HepG2 (cell line): ENCODE measurements around the gene SH3D21. TPM values are rescaled to one million over a fixed set of nuclear protein-coding genes. Genes with fewer than 3 reads are reported as not detected.
A peak's percentile ranks its signal among the peaks of the same experiment; 100 is the strongest.

Experiments used
- AKAP8 ChIP-seq: sonication (generic); formaldehyde crosslinking; IDR thresholded peaks from 2 replicates; pipeline ENCODE4 v1.5.1; 2020; ENCODE audit warnings: mild to moderate bottlenecking, missing genetic modification reagents
- BRD4 ChIP-seq: sonication (generic); formaldehyde crosslinking; IDR thresholded peaks from 2 replicates; pipeline ENCODE4 v1.4.0; 2020; ENCODE audit warnings: missing genetic modification reagents
- CCDC6 ChIP-seq: sonication (generic); formaldehyde crosslinking; IDR thresholded peaks from 2 replicates; pipeline ENCODE4 v1.8.1; 2022; ENCODE audit warnings: mild to moderate bottlenecking, missing genetic modification reagents, moderate library complexity
- GTF3A ChIP-seq: sonication (generic); formaldehyde crosslinking; conservative IDR thresholded peaks from 2 replicates; pipeline ENCODE4 v1.4.0; 2020; ENCODE audit warnings: mild to moderate bottlenecking, missing genetic modification reagents
- KDM3A ChIP-seq: IDR thresholded peaks from 2 replicates; pipeline ENCODE4 v1.6.1; 2018; ENCODE audit warnings: low read depth, missing compliant biosample characterization
- KLF16 ChIP-seq, 2 experiments: sonication (generic) in 1 of 2; formaldehyde crosslinking in 1 of 2; IDR thresholded peaks; 2 replicates each; pipeline versions ENCODE4 v1.6.1 to v1.8.0; 2016 to 2023; ENCODE audit warnings: missing genetic modification reagents in 2 of 2, missing compliant biosample characterization in 1 of 2
- KMT2B ChIP-seq: IDR thresholded peaks from 2 replicates; pipeline ENCODE4 v1.6.1; 2016; ENCODE audit warnings: missing genetic modification reagents, missing compliant biosample characterization
- LCORL ChIP-seq, 2 experiments: fragments of 450-650 bp in 1 of 2; sonication (generic) in 1 of 2; formaldehyde crosslinking in 1 of 2; IDR thresholded peaks; 2 replicates each; pipeline versions ENCODE4 v1.5.0 to v1.6.1; 2017 to 2020; ENCODE audit warnings: antibody characterized with exemption in 1 of 2, missing genetic modification reagents in 1 of 2
- NFE2L2 ChIP-seq: fragments of 150-350 bp; IDR thresholded peaks from 2 replicates; pipeline ENCODE4 v1.6.1; 2014; ENCODE audit warnings: low read length
- NR2F1 ChIP-seq, 2 experiments: fragments of 450-650 bp in 1 of 2; formaldehyde crosslinking in 1 of 2; IDR thresholded peaks; 2 replicates each; pipeline versions ENCODE4 v1.5.0 to v1.6.1; 2016 to 2020; ENCODE audit warnings: mild to moderate bottlenecking in 1 of 2, missing compliant biosample characterization in 1 of 2, missing genetic modification reagents in 1 of 2, moderate library complexity in 1 of 2
- POLR2AphosphoS5 ChIP-seq: IDR thresholded peaks from 2 replicates; pipeline ENCODE4 v1.6.1; 2012; ENCODE audit warnings: low read depth, low read length
- RAD51 ChIP-seq: fragments of 450-650 bp; IDR thresholded peaks from 2 replicates; pipeline ENCODE4 v1.6.1; 2016; ENCODE audit warnings: borderline replicate concordance
- SP1 ChIP-seq, 2 experiments: fragments of 450-650 bp in 1 of 2; sonication (generic) in 1 of 2; formaldehyde crosslinking in 1 of 2; IDR thresholded peaks; 2 replicates each; pipeline versions ENCODE4 v1.4.0 to v1.6.1; 2016 to 2020; ENCODE audit warnings: missing genetic modification reagents in 1 of 2
- TARDBP ChIP-seq: sonication (generic); formaldehyde crosslinking; IDR thresholded peaks from 2 replicates; pipeline ENCODE4 v1.8.0; 2022; ENCODE audit warnings: mild to moderate bottlenecking, missing genetic modification reagents
- ZBTB42 ChIP-seq: sonication (generic); formaldehyde crosslinking; IDR thresholded peaks from 2 replicates; pipeline ENCODE4 v1.5.0; 2020; ENCODE audit warnings: mild to moderate bottlenecking, missing genetic modification reagents
- ZNF30 ChIP-seq: sonication (generic); formaldehyde crosslinking; IDR thresholded peaks from 2 replicates; pipeline ENCODE4 v1.5.0; 2020; ENCODE audit warnings: mild to moderate bottlenecking, missing genetic modification reagents
- ZNF329 ChIP-seq: sonication (generic); formaldehyde crosslinking; IDR thresholded peaks from 2 replicates; pipeline ENCODE4 v1.9.0; 2021; ENCODE audit warnings: low read depth, mild to moderate bottlenecking, missing genetic modification reagents
- ZNF331 ChIP-seq: sonication (generic); formaldehyde crosslinking; IDR thresholded peaks from 2 replicates; pipeline ENCODE4 v1.4.0; 2020; ENCODE audit warnings: missing genetic modification reagents
- ZNF569 ChIP-seq: sonication (generic); formaldehyde crosslinking; IDR thresholded peaks from 2 replicates; pipeline ENCODE4 v1.5.0; 2020; ENCODE audit warnings: mild to moderate bottlenecking, missing genetic modification reagents, moderate library complexity, borderline replicate concordance
- ZNF577 ChIP-seq: sonication (generic); formaldehyde crosslinking; IDR thresholded peaks from 2 replicates; pipeline ENCODE4 v1.4.0; 2020; ENCODE audit warnings: mild to moderate bottlenecking, low read depth, missing genetic modification reagents, borderline replicate concordance
- ZNF883 ChIP-seq: sonication (generic); formaldehyde crosslinking; IDR thresholded peaks from 2 replicates; pipeline ENCODE4 v1.5.1; 2020; ENCODE audit warnings: mild to moderate bottlenecking, missing genetic modification reagents; ENCODE audit errors: not compliant biosample characterization
- polyA plus RNA-seq, 8 experiments: library from polyadenylated mRNA; depleted of rRNA in 3 of 8; stranded (reverse) in 7 of 8; unstranded in 1 of 8; fragments of >200 nt; fragmentation: Illumina TruSeq in 4 of 8; extraction: Trizol in 4 of 8; gene quantifications; 2 replicates each; pipeline versions ENCODE4 v1.2.1 to v1.2.3, GENCODE V29; 2011 to 2016; ENCODE audit warnings: low read depth in 4 of 8, missing spikeins in 1 of 8, mixed read lengths in 1 of 8; ENCODE audit not compliant: insufficient read depth in 1 of 8
- total RNA-seq, 5 experiments: library from RNA; depleted of rRNA; stranded (reverse); fragments of >200 nt; fragmentation: Illumina TruSeq; extraction: Trizol; gene quantifications; 2 replicates each; pipeline ENCODE4 v1.2.3, GENCODE V29; 2016; ENCODE audit warnings: low read depth in 1 of 5
- TF ChIP-seq, protein P1 (sequence below): sonication (generic); formaldehyde crosslinking; IDR thresholded peaks from one replicate; pipeline ENCODE4 v1.5.1; 2020; ENCODE audit warnings: mild to moderate bottlenecking, missing genetic modification reagents; ENCODE audit errors: not compliant biosample characterization
- TF ChIP-seq, protein P2 (sequence below): sonication (generic); formaldehyde crosslinking; IDR thresholded peaks from 2 replicates; pipeline ENCODE4 v1.9.0; 2022; ENCODE audit warnings: missing genetic modification reagents, mild to moderate bottlenecking, borderline replicate concordance

Gene SH3D21
- total and polyA plus RNA-seq, 2 of the 13 experiments (the other 11 are each of a cell fraction or from before 2014, with no cell fraction given), result 5.1 to 8.6 TPM

DNA sequence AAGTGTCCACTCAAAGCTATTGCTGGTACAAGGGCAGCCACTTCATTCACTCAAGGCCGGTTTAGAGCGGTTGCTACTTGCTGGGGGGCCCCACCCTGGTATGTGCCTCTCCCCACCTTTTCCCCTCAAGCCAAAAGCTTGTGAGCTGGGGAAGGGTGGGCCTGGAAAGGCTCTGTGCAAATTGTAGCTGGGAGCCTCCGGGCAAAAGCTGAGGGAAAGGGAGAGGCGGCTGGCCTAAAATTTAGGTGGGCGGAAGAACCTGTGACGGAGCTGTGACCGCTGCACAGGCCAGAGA lies 306 bp upstream of the SH3D21 start (continued):
- TF ChIP-seq, protein P1, sequence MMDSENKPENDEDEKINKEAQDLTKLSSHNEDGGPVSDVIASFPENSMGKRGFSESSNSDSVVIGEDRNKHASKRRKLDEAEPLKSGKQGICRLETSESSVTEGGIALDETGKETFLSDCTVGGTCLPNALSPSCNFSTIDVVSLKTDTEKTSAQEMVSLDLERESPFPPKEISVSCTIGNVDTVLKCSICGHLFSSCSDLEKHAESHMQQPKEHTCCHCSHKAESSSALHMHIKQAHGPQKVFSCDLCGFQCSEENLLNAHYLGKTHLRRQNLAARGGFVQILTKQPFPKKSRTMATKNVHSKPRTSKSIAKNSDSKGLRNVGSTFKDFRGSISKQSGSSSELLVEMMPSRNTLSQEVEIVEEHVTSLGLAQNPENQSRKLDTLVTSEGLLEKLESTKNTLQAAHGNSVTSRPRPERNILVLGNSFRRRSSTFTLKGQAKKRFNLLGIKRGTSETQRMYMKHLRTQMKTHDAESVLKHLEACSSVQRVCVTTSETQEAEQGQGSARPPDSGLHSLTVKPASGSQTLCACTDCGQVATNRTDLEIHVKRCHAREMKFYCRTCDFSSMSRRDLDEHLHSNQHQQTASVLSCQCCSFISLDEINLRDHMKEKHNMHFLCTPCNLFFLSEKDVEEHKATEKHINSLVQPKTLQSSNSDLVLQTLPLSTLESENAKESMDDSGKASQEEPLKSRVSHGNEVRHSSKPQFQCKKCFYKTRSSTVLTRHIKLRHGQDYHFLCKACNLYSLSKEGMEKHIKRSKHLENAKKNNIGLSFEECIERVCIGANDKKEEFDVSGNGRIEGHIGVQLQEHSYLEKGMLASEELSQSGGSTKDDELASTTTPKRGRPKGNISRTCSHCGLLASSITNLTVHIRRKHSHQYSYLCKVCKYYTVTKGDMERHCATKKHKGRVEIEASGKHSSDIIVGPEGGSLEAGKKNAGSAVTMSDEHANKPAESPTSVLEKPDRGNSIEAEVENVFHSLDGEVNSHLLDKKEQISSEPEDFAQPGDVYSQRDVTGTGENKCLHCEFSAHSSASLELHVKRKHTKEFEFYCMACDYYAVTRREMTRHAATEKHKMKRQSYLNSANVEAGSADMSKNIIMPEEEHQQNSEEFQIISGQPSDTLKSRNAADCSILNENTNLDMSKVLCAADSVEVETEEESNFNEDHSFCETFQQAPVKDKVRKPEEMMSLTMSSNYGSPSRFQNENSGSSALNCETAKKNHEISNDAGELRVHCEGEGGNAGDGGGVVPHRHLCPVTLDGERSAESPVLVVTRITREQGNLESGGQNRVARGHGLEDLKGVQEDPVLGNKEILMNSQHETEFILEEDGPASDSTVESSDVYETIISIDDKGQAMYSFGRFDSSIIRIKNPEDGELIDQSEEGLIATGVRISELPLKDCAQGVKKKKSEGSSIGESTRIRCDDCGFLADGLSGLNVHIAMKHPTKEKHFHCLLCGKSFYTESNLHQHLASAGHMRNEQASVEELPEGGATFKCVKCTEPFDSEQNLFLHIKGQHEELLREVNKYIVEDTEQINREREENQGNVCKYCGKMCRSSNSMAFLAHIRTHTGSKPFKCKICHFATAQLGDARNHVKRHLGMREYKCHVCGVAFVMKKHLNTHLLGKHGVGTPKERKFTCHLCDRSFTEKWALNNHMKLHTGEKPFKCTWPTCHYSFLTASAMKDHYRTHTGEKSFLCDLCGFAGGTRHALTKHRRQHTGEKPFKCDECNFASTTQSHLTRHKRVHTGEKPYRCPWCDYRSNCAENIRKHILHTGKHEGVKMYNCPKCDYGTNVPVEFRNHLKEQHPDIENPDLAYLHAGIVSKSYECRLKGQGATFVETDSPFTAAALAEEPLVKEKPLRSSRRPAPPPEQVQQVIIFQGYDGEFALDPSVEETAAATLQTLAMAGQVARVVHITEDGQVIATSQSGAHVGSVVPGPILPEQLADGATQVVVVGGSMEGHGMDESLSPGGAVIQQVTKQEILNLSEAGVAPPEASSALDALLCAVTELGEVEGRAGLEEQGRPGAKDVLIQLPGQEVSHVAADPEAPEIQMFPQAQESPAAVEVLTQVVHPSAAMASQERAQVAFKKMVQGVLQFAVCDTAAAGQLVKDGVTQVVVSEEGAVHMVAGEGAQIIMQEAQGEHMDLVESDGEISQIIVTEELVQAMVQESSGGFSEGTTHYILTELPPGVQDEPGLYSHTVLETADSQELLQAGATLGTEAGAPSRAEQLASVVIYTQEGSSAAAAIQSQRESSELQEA (CRISPR knock-in tag), result no peak
- TF ChIP-seq ZBTB42 (CRISPR knock-in tag) (peak; percentile 12; the same call in 1 of the 2 replicates), ZNF329 (CRISPR knock-in tag) (no peak), LCORL (IDR thresholded peaks at IDR 0.05) (no peak), LCORL (CRISPR knock-in tag; IDR thresholded peaks at IDR 0.05) (no peak), ZNF331 (no peak), ZNF577 (CRISPR knock-in tag) (no peak), AKAP8 (CRISPR knock-in tag) (no peak), NFE2L2 (no peak), KLF16 (CRISPR knock-in tag; IDR thresholded peaks at IDR 0.05) (no peak), RAD51 (no peak), NR2F1 (CRISPR knock-in tag; IDR thresholded peaks at IDR 0.05) (no peak), ZNF569 (CRISPR knock-in tag) (no peak), KDM3A (CRISPR knock-in tag) (no peak), BRD4 (CRISPR knock-in tag) (no peak), ZNF883 (CRISPR knock-in tag) (no peak), KMT2B (peak; percentile 6; the same call in 1 of the 2 replicates), CCDC6 (CRISPR knock-in tag) (no peak), GTF3A (no peak), ZNF30 (CRISPR knock-in tag) (no peak), TARDBP (CRISPR knock-in tag) (no peak), POLR2AphosphoS5 (peak; percentile 40; the same call in 1 of the 2 replicates), SP1 (IDR thresholded peaks at IDR 0.05) (no peak), SP1 (CRISPR knock-in tag; IDR thresholded peaks at IDR 0.05) (no peak)
- TF ChIP-seq, protein P2, sequence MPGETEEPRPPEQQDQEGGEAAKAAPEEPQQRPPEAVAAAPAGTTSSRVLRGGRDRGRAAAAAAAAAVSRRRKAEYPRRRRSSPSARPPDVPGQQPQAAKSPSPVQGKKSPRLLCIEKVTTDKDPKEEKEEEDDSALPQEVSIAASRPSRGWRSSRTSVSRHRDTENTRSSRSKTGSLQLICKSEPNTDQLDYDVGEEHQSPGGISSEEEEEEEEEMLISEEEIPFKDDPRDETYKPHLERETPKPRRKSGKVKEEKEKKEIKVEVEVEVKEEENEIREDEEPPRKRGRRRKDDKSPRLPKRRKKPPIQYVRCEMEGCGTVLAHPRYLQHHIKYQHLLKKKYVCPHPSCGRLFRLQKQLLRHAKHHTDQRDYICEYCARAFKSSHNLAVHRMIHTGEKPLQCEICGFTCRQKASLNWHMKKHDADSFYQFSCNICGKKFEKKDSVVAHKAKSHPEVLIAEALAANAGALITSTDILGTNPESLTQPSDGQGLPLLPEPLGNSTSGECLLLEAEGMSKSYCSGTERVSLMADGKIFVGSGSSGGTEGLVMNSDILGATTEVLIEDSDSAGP, result no peak
